K562 (cell line): ENCODE measurements around the gene SLC6A16. TPM values are rescaled to one million over a fixed set of nuclear protein-coding genes. Genes with fewer than 3 reads are reported as not detected.
"Not testable (repeated sequence)": the region's sequence is repeated elsewhere in the genome, so short reads cannot be mapped to it uniquely, and the experiment has no call there.

Source experiments
- ATAC-seq: fragments of 200-7000 bp; cut with Tn5 transposase; 3 replicates; pipeline ENCODE4 v1.9.1; 2020; ENCODE audit warnings: moderate library complexity
- BruUV-seq: library from RNA; stranded (reverse); fragments of 400-500 nt; replicated peaks from 2 replicates; lab custom pipeline; 2021; lab: Mats Ljungman, UMichigan
- CTCF ChIA-PET: fragments of 300-600 bp; formaldehyde crosslinking; extraction: SDS; loops from one replicate; lab custom pipeline; 2021; ENCODE audit warnings: low intra/inter-chr PET ratio; lab: Yijun Ruan, JAX
- POLR2A ChIA-PET: fragments of 300-600, 350-650 bp; sonication (Branson Sonifier 250); formaldehyde crosslinking; extraction: SDS; loops from one replicate; lab custom pipeline; 2021; ENCODE audit warnings: antibody characterized with exemption, inconsistent platforms; lab: Yijun Ruan, JAX
- DNase-seq, 4 experiments: peaks; one replicate each; pipeline versions ENCODE4 v3.0.0 to v3.0.0-alpha.2; 2011 to 2018; ENCODE audit warnings: low spot score in 3 of 4, mixed read lengths in 3 of 4; ENCODE audit errors: extremely low read depth in 1 of 4
- FAIRE-seq: peaks from 2 replicates; lab custom pipeline; 2011; peaks lifted over from hg19 to GRCh38; lab: Jason Lieb, UNC
- H2AFZ ChIP-seq: 2 replicates; pipeline ENCODE4 v1.6.0; 2011; ENCODE audit warnings: low read depth, low read length, control low read depth, inconsistent platforms
- H3K27ac ChIP-seq: fragments of 200-600 bp; 3 replicates; pipeline ENCODE4 v1.8.0; 2011; ENCODE audit warnings: low read depth, mild to moderate bottlenecking, control low read depth, inconsistent platforms, low read length, moderate library complexity, mixed read lengths; ENCODE audit errors: extremely low read depth
- H3K27me3 ChIP-seq, 2 experiments: fragments of 300-600 bp in 1 of 2; 2 replicates in 1 of 2; 3 replicates in 1 of 2; pipeline versions ENCODE4 v1.6.0 to v1.8.0; 2011; ENCODE audit warnings: inconsistent platforms in 2 of 2, low read length in 2 of 2, mild to moderate bottlenecking in 1 of 2, mixed read lengths in 1 of 2, moderate library complexity in 1 of 2; ENCODE audit not compliant: control insufficient read depth in 2 of 2, insufficient read depth in 2 of 2
- H3K36me3 ChIP-seq: fragments of 300-600 bp; 3 replicates; pipeline ENCODE4 v1.8.0; 2011; ENCODE audit warnings: mild to moderate bottlenecking, low read length, inconsistent platforms; ENCODE audit not compliant: control insufficient read depth, insufficient read depth
- H3K4me1 ChIP-seq, 2 experiments: fragments of 200-600 bp in 1 of 2; replicated peaks in 1 of 2; 2 replicates in 1 of 2; 3 replicates in 1 of 2; pipeline versions ENCODE4 v1.5.1 to v1.8.0; 2011; ENCODE audit warnings: inconsistent platforms in 2 of 2, low read length in 2 of 2, mild to moderate bottlenecking in 1 of 2, mixed read lengths in 1 of 2, moderate library complexity in 1 of 2; ENCODE audit not compliant: control insufficient read depth in 2 of 2, insufficient read depth in 2 of 2
- H3K4me2 ChIP-seq: 2 replicates; pipeline ENCODE4 v1.6.1; 2011; ENCODE audit warnings: low read length, control low read depth, inconsistent platforms, mixed read lengths; ENCODE audit not compliant: insufficient read depth
- H3K4me3 ChIP-seq: fragments of 200-600 bp; sonication (generic), shearing (Covaris generic); 2 replicates; pipeline ENCODE4 v1.5.1; 2016; ENCODE audit warnings: control low read depth, inconsistent platforms
- H3K79me2 ChIP-seq: fragments of 200-600 bp; 3 replicates; pipeline ENCODE4 v1.8.0; 2011; ENCODE audit warnings: low read length, inconsistent platforms; ENCODE audit not compliant: control insufficient read depth, insufficient read depth
- H3K9ac ChIP-seq, 2 experiments: 2 replicates each; pipeline versions ENCODE4 v1.6.0 to v1.6.1; 2011; ENCODE audit warnings: low read depth in 2 of 2, low read length in 2 of 2, control low read depth in 1 of 2, inconsistent platforms in 1 of 2, mild to moderate bottlenecking in 1 of 2, mixed read lengths in 1 of 2; ENCODE audit not compliant: insufficient read depth in 1 of 2
- H3K9me1 ChIP-seq: one replicate; pipeline ENCODE4 v1.6.0; 2011; ENCODE audit warnings: inconsistent platforms, mild to moderate bottlenecking, low read length, moderate library complexity; ENCODE audit not compliant: control insufficient read depth, insufficient read depth
- H3K9me3 ChIP-seq: replicated peaks from 2 replicates; pipeline ENCODE4 v1.5.1; 2011; ENCODE audit warnings: low read depth, low read length, inconsistent platforms; ENCODE audit not compliant: control insufficient read depth, insufficient read depth
- H4K20me1 ChIP-seq: replicated peaks from 2 replicates; pipeline ENCODE4 v1.6.1; 2011; ENCODE audit warnings: low read length, inconsistent platforms, mixed read lengths; ENCODE audit not compliant: control insufficient read depth, insufficient read depth
- C11orf30 ChIP-seq: fragments of 450-650 bp; IDR thresholded peaks from 2 replicates; pipeline ENCODE4 v1.6.1; 2016; ENCODE audit warnings: low read depth, mild to moderate bottlenecking
- EP300 ChIP-seq: IDR thresholded peaks from 2 replicates; pipeline ENCODE4 v1.6.1; 2012; ENCODE audit warnings: low read length, improper control_type of control experiment
- MAFG ChIP-seq: fragments of 450-650 bp; conservative IDR thresholded peaks from 2 replicates; pipeline ENCODE4 v1.6.1; 2016; ENCODE audit warnings: missing genetic modification characterization, missing compliant biosample characterization
- NFE2 ChIP-seq: IDR thresholded peaks from 2 replicates; pipeline ENCODE4 v1.6.1; 2014; ENCODE audit warnings: antibody characterized with exemption, low read depth
- TGIF2 ChIP-seq: sonication (generic); formaldehyde crosslinking; IDR thresholded peaks from 2 replicates; pipeline ENCODE4 v1.8.1; 2022; ENCODE audit warnings: mild to moderate bottlenecking, missing genetic modification reagents, moderate library complexity
- ZEB2 ChIP-seq: fragments of 450-650 bp; IDR thresholded peaks from 2 replicates; pipeline ENCODE4 v1.6.1; 2016
- ZNF316 ChIP-seq: fragments of 450-650 bp; IDR thresholded peaks from 2 replicates; pipeline ENCODE4 v1.6.1; 2016
- WGBS: fragments of 100-300 bp; shearing (Covaris generic); methylation state at CpG from one replicate; pipeline ENCODE4 v1.1.6; 2016; ENCODE audit warnings: low coverage, mixed read lengths; ENCODE audit not compliant: insufficient coverage; ENCODE audit errors: missing lambda C conversion rate; 5-methylcytosine and 5-hydroxymethylcytosine counted together
- in situ Hi-C: fragments of 300-500 bp; cut with MboI; formaldehyde crosslinking; loops from 4 replicates; pipeline ENCODE4 v1.15.0; 2018; ENCODE audit warnings: inconsistent platforms, mixed read lengths
- intact Hi-C: fragments of 100-400 bp; cut with micrococcal nuclease; formaldehyde crosslinking; loops from 2 replicates; pipeline ENCODE4 v1.14.2; 2022
- polyA plus RNA-seq, 8 experiments: library from polyadenylated mRNA; depleted of rRNA in 4 of 8; stranded (reverse) in 5 of 8; unstranded in 3 of 8; fragments of >200 nt; fragmentation: Nextera tagmentation in 2 of 8; fragmentation: Illumina TruSeq in 1 of 8; extraction: Ambion mirVana in 2 of 8; extraction: Trizol in 1 of 8; gene quantifications; 2 replicates each; pipeline versions ENCODE4 v1.2.1 to v1.2.3, GENCODE V29; 2011 to 2014; ENCODE audit warnings: inconsistent platforms in 1 of 8, missing spikeins in 1 of 8
- total RNA-seq, 7 experiments: library from RNA; depleted of rRNA in 6 of 7; stranded (reverse); fragments of >200 nt in 6 of 7; fragmentation: Illumina TruSeq in 2 of 7; extraction: Trizol in 2 of 7; gene quantifications; 2 replicates each; pipeline versions ENCODE4 v1.2.1 to v1.2.3, GENCODE V29; 2011 to 2021; ENCODE audit warnings: low replicate concordance in 1 of 7
- TF ChIP-seq, protein P1 (sequence below): fragments of 250-450 bp; sonication (Bioruptor Pico); IDR thresholded peaks from 2 replicates; pipeline ENCODE4 v1.4.0; 2020; ENCODE audit warnings: mild to moderate bottlenecking

SLC6A16 gene
- total and polyA plus RNA-seq, 9 of the 15 experiments (the other 6 are each of a cell fraction or from before 2014, with no cell fraction given) = 0.05 to 0.95 (median 0.36) TPM

DNA sequence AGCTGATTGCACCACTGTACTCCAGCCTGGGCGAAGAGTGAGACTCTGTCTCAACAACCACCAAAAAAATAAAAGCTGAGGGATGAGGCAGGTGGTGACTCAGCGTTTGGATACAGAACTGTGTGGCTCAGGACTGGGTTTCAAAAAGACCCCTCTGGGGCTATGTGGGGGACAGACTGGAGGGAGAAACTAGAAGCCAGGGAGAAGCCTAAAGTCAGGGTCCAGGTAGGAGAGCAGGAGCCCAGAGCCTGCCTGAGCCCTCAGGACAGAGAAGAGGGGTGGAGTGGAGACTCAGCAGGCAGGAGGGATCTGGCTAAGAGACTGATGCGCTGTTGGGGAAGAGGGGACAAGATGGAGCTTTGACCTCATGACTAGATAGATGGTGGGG, 8.4 kb upstream of the SLC6A16 start:
- no peak overlapping the region for H3K4me2 ChIP-seq

DNA sequence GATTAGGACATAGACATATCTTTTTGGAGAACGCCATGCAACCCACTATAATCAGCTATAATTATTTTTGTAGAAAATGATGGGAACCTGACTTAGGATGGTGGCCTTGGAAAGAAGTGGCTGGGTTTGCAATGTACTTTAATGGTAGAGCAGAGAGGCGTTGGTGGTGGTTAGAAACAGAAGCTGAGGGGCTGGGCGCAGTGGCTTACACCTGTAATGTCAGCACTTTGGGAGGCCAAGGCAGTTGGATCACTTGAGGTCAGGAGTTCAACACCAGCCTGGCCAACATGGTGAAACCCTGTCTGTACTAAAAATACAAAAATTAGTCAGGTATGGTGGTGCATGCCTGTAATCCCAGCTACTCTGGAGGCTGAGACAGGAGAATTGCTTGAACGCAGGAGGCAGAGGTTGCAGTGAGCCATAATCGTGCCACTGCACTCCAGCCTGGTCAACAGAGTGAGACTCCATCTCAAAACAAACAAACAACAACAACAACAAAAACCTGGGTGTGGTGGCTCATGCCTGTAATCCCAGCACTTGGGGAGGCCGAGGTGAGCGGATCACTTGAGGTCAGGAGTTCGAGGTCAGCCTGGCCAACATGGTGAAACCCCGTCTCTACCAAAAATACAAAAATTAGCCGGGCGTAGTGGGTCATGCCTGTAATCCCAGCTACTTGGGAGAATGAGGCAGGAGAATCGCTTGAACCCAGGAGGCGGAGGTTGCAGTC, 7.9 kb upstream of the SLC6A16 start:
- H3K4me2 ChIP-seq, FAIRE-seq, H3K27me3 ChIP-seq, intact Hi-C loops, DNase-seq, H3K27ac ChIP-seq, H3K9ac ChIP-seq, H2AFZ ChIP-seq, H3K4me3 ChIP-seq, in situ Hi-C loops, BruUV-seq, CTCF ChIA-PET, H3K36me3 ChIP-seq, H3K9me3 ChIP-seq, H4K20me1 ChIP-seq, H3K9me1 ChIP-seq, ATAC-seq, H3K79me2 ChIP-seq: not testable (repeated sequence)
- WGBS = 69% methylated on average over 12 of the region's 13 CpGs
- POLR2A ChIA-PET = interaction anchor here (1.3 to 1.6 kb wide), 2 partner anchors 11 to 38 kb away, joined by 3 read pairs; no protein-coding TSS in a partner anchor
- peaks cover 27 to 57% of the 10 kb centered on the region in 2 experiments; a peak in 4 of 5 replicates for H3K4me1 ChIP-seq

More for the DNA sequence above, 8.4 kb upstream of the SLC6A16 start:
- intact Hi-C loops = no loop called here
- no peak for FAIRE-seq
- H3K4me1 ChIP-seq = peaks cover 27 to 62% of the 10 kb centered on the region in 2 experiments; a peak in 4 of 5 replicates
- DNase-seq = no peak
- no peak overlapping the region for H3K27ac ChIP-seq
- WGBS = 51% methylated on average over 3 of the region's 3 CpGs
- no peaks in the 10 kb centered on the region for H3K79me2 ChIP-seq
- peak; percentile 43; the same call in 1 of the 2 replicates for TF ChIP-seq ZNF316
- TF ChIP-seq EP300 = no peak
- no peak for TF ChIP-seq ZEB2
- TF ChIP-seq C11orf30 = peak; percentile 60
- peak; percentile 26; the same call in 1 of the 2 replicates for TF ChIP-seq NFE2
- 0 out of 2 replicates have a peak, but pooled peaks have one; percentile 30 for TF ChIP-seq MAFG
- TF ChIP-seq, protein P1, sequence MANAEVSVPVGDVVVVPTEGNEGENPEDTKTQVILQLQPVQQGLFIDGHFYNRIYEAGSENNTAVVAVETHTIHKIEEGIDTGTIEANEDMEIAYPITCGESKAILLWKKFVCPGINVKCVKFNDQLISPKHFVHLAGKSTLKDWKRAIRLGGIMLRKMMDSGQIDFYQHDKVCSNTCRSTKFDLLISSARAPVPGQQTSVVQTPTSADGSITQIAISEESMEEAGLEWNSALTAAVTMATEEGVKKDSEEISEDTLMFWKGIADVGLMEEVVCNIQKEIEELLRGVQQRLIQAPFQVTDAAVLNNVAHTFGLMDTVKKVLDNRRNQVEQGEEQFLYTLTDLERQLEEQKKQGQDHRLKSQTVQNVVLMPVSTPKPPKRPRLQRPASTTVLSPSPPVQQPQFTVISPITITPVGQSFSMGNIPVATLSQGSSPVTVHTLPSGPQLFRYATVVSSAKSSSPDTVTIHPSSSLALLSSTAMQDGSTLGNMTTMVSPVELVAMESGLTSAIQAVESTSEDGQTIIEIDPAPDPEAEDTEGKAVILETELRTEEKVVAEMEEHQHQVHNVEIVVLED = no peak
- no peak for TF ChIP-seq TGIF2 (CRISPR knock-in tag)
- no peaks in the 10 kb centered on the region for H3K9me1 ChIP-seq
- CTCF ChIA-PET = interaction anchor here (0.5 kb wide), 1 partner anchor 136 kb away, joined by 5 read pairs; no protein-coding TSS in a partner anchor
- no peak overlapping the region for H3K4me3 ChIP-seq
- no peaks in the 10 kb centered on the region for H3K27me3 ChIP-seq
- 0 out of 4 replicates have a peak overlapping the region, but pooled peaks of 1 of the 2 experiments have one; percentile 2 for H3K9ac ChIP-seq
- 0 out of 3 replicates have a peak, but pooled peaks cover 3% of the 10 kb centered on the region for H3K36me3 ChIP-seq
- no peaks in the 10 kb centered on the region for H3K9me3 ChIP-seq
- H2AFZ ChIP-seq = no peak overlapping the region
- BruUV-seq = no TSS peak
- POLR2A ChIA-PET = interaction anchor here (0.5 to 1.6 kb wide), 3 partner anchors 12 to 172 kb away, joined by 3 to 4 read pairs (median 3); no protein-coding TSS in a partner anchor
- no peak for ATAC-seq
- in situ Hi-C loops = no loop called here
- H4K20me1 ChIP-seq = no peaks in the 10 kb centered on the region
